Measurements from ENCODE around the gene EGFR.

DNA sequence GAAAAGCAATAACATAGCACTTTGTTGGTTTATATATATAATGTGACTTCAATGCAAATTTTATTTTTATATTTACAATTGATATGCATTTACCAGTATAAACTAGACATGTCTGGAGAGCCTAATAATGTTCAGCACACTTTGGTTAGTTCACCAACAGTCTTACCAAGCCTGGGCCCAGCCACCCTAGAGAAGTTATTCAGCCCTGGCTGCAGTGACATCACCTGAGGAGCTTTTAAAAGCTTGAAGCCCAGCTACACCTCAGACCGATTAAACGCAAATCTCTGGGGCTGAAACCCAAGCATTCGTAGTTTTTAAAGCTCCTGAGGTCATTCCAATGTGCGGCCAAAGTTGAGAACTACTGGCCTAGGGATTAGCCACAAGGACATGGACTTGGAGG lies 191.4 kb downstream of the EGFR start:
- TF ChIP-seq POLR2A (IDR thresholded peaks at IDR 0.05), result no peak
- TF ChIP-seq, protein P1, sequence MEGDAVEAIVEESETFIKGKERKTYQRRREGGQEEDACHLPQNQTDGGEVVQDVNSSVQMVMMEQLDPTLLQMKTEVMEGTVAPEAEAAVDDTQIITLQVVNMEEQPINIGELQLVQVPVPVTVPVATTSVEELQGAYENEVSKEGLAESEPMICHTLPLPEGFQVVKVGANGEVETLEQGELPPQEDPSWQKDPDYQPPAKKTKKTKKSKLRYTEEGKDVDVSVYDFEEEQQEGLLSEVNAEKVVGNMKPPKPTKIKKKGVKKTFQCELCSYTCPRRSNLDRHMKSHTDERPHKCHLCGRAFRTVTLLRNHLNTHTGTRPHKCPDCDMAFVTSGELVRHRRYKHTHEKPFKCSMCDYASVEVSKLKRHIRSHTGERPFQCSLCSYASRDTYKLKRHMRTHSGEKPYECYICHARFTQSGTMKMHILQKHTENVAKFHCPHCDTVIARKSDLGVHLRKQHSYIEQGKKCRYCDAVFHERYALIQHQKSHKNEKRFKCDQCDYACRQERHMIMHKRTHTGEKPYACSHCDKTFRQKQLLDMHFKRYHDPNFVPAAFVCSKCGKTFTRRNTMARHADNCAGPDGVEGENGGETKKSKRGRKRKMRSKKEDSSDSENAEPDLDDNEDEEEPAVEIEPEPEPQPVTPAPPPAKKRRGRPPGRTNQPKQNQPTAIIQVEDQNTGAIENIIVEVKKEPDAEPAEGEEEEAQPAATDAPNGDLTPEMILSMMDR (IDR thresholded peaks at IDR 0.05), result no peak
- no peak for TF ChIP-seq POLR2AphosphoS5 (IDR thresholded peaks at IDR 0.05)

Measured in prostate gland (tissue), 2 donors.